B cell (primary cell): ENCODE measurements around the gene KIAA0753.

ENCODE experiments used
- EZH2 ChIP-seq: IDR thresholded peaks from 2 replicates; pipeline ENCODE4 v1.6.1; 2012; ENCODE audit warnings: borderline replicate concordance, low read depth, mild to moderate bottlenecking, moderate library complexity, low read length; ENCODE audit not compliant: insufficient read depth, poor library complexity, severe bottlenecking
- TF ChIP-seq, protein P1 (sequence below): fragments of 200-600 bp; IDR thresholded peaks from one replicate; pipeline ENCODE4 v1.8.0; 2022; ENCODE audit warnings: antibody characterized with exemption, mild to moderate bottlenecking

GRCh38 chr17:6530324-6530920 is 110.1 kb downstream of the KIAA0753 start:
- TF ChIP-seq, protein P1, sequence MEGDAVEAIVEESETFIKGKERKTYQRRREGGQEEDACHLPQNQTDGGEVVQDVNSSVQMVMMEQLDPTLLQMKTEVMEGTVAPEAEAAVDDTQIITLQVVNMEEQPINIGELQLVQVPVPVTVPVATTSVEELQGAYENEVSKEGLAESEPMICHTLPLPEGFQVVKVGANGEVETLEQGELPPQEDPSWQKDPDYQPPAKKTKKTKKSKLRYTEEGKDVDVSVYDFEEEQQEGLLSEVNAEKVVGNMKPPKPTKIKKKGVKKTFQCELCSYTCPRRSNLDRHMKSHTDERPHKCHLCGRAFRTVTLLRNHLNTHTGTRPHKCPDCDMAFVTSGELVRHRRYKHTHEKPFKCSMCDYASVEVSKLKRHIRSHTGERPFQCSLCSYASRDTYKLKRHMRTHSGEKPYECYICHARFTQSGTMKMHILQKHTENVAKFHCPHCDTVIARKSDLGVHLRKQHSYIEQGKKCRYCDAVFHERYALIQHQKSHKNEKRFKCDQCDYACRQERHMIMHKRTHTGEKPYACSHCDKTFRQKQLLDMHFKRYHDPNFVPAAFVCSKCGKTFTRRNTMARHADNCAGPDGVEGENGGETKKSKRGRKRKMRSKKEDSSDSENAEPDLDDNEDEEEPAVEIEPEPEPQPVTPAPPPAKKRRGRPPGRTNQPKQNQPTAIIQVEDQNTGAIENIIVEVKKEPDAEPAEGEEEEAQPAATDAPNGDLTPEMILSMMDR, result no peak
- no peak for TF ChIP-seq EZH2
